ENCODE data around the gene DNAH11.

- TF ChIP-seq CTCF (IDR thresholded peaks at IDR 0.05) (no peak), POLR2A (IDR thresholded peaks at IDR 0.05) (no peak)
Observed at GRCh38 chr7:21947056-21947455, 404.2 kb downstream of the DNAH11 start.
